ENCODE results near the gene PAPPA2. TPM values are rescaled to one million over a fixed set of nuclear protein-coding genes. Genes with fewer than 3 reads are reported as not detected.
A peak's percentile ranks its signal among the peaks of the same experiment; 100 is the strongest.

Gene PAPPA2
- total and polyA plus RNA-seq, 10 of the 15 experiments (the other 5 are each of a cell fraction or from before 2014, with no cell fraction given) = under 0.01 to 0.06 (median 0.03) TPM; not detected in 7

- TF ChIP-seq PAX5 (IDR thresholded peaks at IDR 0.05; ENCODE audit: borderline replicate concordance, low read depth, low read length) = no peak
- TF ChIP-seq LARP7 (IDR thresholded peaks at IDR 0.05) = no peak
Observed at GRCh38 chr1:176559474-176559873, 96.5 kb downstream of the PAPPA2 start (continued).

GRCh38 chr1:176559878-176560277, 96.9 kb downstream of the PAPPA2 start:
- POLR2A ChIA-PET = no interaction called here
- no peak overlapping the region for H3K9ac ChIP-seq (ENCODE audit: control insufficient read depth, insufficient read depth, low read length)
- no peaks in the 10 kb centered on the region for H3K36me3 ChIP-seq (ENCODE audit: control insufficient read depth in 2 of 2, insufficient read depth in 2 of 2, low read length in 1 of 2)
- H3K4me1 ChIP-seq (ENCODE audit: control insufficient read depth, insufficient read depth, low read length) = no peaks in the 10 kb centered on the region
- CTCF ChIA-PET = interaction anchor here (0.8 to 4.4 kb wide), 17 partner anchors 10 to 324 kb away, joined by 3 to 67 read pairs (median 5); no protein-coding TSS in a partner anchor
- H3K9me3 ChIP-seq (replicated peaks; ENCODE audit: control insufficient read depth, insufficient read depth, low read length) = no peaks in the 10 kb centered on the region
- WGBS (ENCODE audit: insufficient coverage, insufficient replicate concordance, low lambda C conversion rate, missing lambda C conversion rate) = 14% methylated on average over 5 of the region's 5 CpGs
- H3K4me2 ChIP-seq (ENCODE audit: control insufficient read depth, insufficient read depth) = no peak overlapping the region
- H4K20me1 ChIP-seq (ENCODE audit: control insufficient read depth, insufficient read depth) = no peaks in the 10 kb centered on the region
- BruUV-seq (replicated peaks) = no TSS peak
- H2AFZ ChIP-seq (ENCODE audit: control insufficient read depth, low read depth, low read length) = no peak overlapping the region
- no peak for TF ChIP-seq RAD51 (IDR thresholded peaks at IDR 0.05)
- no peak for TF ChIP-seq ZBTB40 (IDR thresholded peaks at IDR 0.05; ENCODE audit: borderline replicate concordance)
- TF ChIP-seq GABPA (IDR thresholded peaks at IDR 0.05; ENCODE audit: low read depth) = no peak
- peak; percentile 66; the same call in 1 of the 2 replicates for TF ChIP-seq SMC3 (IDR thresholded peaks at IDR 0.05; ENCODE audit: borderline replicate concordance, low read length)
- no peak for TF ChIP-seq STAT3 (IDR thresholded peaks at IDR 0.05; ENCODE audit: low read depth, low read length)
- TF ChIP-seq NFYA (IDR thresholded peaks at IDR 0.05; ENCODE audit: borderline replicate concordance, low read depth, low read length) = no peak
- no peak for TF ChIP-seq CHD1 (IDR thresholded peaks at IDR 0.05; ENCODE audit: low read depth, low read length)
- TF ChIP-seq ETV6 (conservative IDR thresholded peaks at IDR 0.05 in 1 of 2, IDR thresholded peaks at IDR 0.05 in 1 of 2; ENCODE audit: borderline replicate concordance in 1 of 2, low read depth in 1 of 2) = no peak
- TF ChIP-seq RAD21 (IDR thresholded peaks at IDR 0.05; ENCODE audit: insufficient read depth, low read depth, low read length) = peak; percentile 85
- TF ChIP-seq CTCF (IDR thresholded peaks at IDR 0.05 in 2 of 3, conservative IDR thresholded peaks at IDR 0.05 in 1 of 3; ENCODE audit: control insufficient read depth in 2 of 3, extremely low read depth in 1 of 3, insufficient read depth in 1 of 3, low read depth in 3 of 3, low read length in 3 of 3) = peak; percentile 75 to 82 (median 75)
- no peak for TF ChIP-seq SRF (IDR thresholded peaks at IDR 0.05; ENCODE audit: low read depth in 2 of 2, low read length in 2 of 2)
- TF ChIP-seq TARDBP (IDR thresholded peaks at IDR 0.05; ENCODE audit: borderline replicate concordance) = no peak
- no peak for TF ChIP-seq USF2 (IDR thresholded peaks at IDR 0.05; ENCODE audit: borderline replicate concordance, low read depth, low read length)
- SMC1A ChIA-PET (ENCODE audit: uncharacterized antibody, unreplicated experiment) = interaction anchor here (0.5 to 3.5 kb wide), 12 partner anchors 10 to 324 kb away, joined by 3 to 25 read pairs (median 4); no protein-coding TSS in a partner anchor
- intact Hi-C loops (cut with micrococcal nuclease; ENCODE audit: unreplicated experiment) (loop anchor here (1.0 to 2.0 kb wide), 3 partner anchors 131 to 321 kb away; no protein-coding TSS in a partner anchor), in situ Hi-C loops (cut with MboI) (loop anchor here (5.0 kb wide), 1 partner anchor 322 kb away; no protein-coding TSS in a partner anchor)
- peak; percentile 98 for ATAC-seq
- H3K27me3 ChIP-seq (replicated peaks in 1 of 2; ENCODE audit: control insufficient read depth in 2 of 2, insufficient read depth in 2 of 2, low read length in 1 of 2) = 0 out of 4 replicates have a peak, but pooled peaks cover 0 to 2% of the 10 kb centered on the region in 2 experiments
- H3K79me2 ChIP-seq (ENCODE audit: control insufficient read depth, insufficient read depth, low read length) = no peaks in the 10 kb centered on the region
- no peak overlapping the region for H3K27ac ChIP-seq (ENCODE audit: control insufficient read depth, insufficient read depth)
- RAD21 ChIA-PET (ENCODE audit: unreplicated experiment) = interaction anchor here (1.0 to 4.4 kb wide), 3 partner anchors 131 to 321 kb away, joined by 4 to 21 read pairs (median 5); no protein-coding TSS in a partner anchor
- no peak overlapping the region for H3K4me3 ChIP-seq
- no peak for FAIRE-seq
- DNase-seq (ENCODE audit: low read depth, low spot score) = no peak
